Suprapubic skin (tissue), 4 donors: Measurements from ENCODE around the gene AK4. TPM values are rescaled to one million over a fixed set of nuclear protein-coding genes. Genes with fewer than 3 reads are reported as not detected.
A peak's percentile ranks its signal among the peaks of the same experiment; 100 is the strongest.

Source experiments
- DNase-seq, 2 donors: peaks; one replicate each; pipeline ENCODE4 v3.0.0-alpha.2; 2019; ENCODE audit warnings: low spot score in 2 of 2
- H3K27ac ChIP-seq: fragments of 200-600 bp; sonication (generic); one replicate; pipeline ENCODE4 v1.5.1; 2019
- H3K27me3 ChIP-seq: fragments of 200-600 bp; sonication (generic); one replicate; pipeline ENCODE4 v1.5.1; 2019
- H3K36me3 ChIP-seq: fragments of 200-600 bp; sonication (generic); one replicate; pipeline ENCODE4 v1.5.1; 2019
- H3K4me1 ChIP-seq: fragments of 200-600 bp; sonication (generic); one replicate; pipeline ENCODE4 v1.5.1; 2019
- H3K4me3 ChIP-seq: fragments of 200-600 bp; sonication (generic); one replicate; pipeline ENCODE4 v1.5.1; 2019; ENCODE audit warnings: mild to moderate bottlenecking
- H3K9me3 ChIP-seq: fragments of 200-600 bp; sonication (generic); one replicate; pipeline ENCODE4 v1.5.1; 2019
- EP300 ChIP-seq: sonication (generic); formaldehyde crosslinking; IDR thresholded peaks from one replicate; pipeline ENCODE4 v1.6.1; 2017; ENCODE audit warnings: antibody characterized with exemption
- POLR2A ChIP-seq, 2 donors: fragments of 450-650 bp; IDR thresholded peaks; one replicate each; pipeline ENCODE4 v1.6.1; 2017; ENCODE audit warnings: antibody characterized with exemption in 2 of 2, mild to moderate bottlenecking in 2 of 2, moderate library complexity in 2 of 2
- POLR2AphosphoS5 ChIP-seq, 3 donors: sonication (generic); formaldehyde crosslinking; IDR thresholded peaks; one replicate each; pipeline ENCODE4 v1.6.1; 2017; ENCODE audit warnings: antibody characterized with exemption in 3 of 3
- WGBS: methylation state at CpG from one replicate; pipeline ENCODE4 v1.1.5; 2018; 5-methylcytosine and 5-hydroxymethylcytosine counted together
- total RNA-seq, 4 donors: library from RNA; depleted of rRNA; stranded (reverse); fragments of >200 nt; gene quantifications; one replicate each; pipeline ENCODE4 v1.1.0, GENCODE V29; 2016
- TF ChIP-seq, protein P1 (sequence below), 2 donors: fragments of 200-600 bp in 1 of 2; fragments of 450-650 bp in 1 of 2; sonication (generic) in 1 of 2; IDR thresholded peaks; one replicate each; pipeline ENCODE4 v1.5.1; 2016 to 2019; ENCODE audit warnings: antibody characterized with exemption in 2 of 2, mild to moderate bottlenecking in 1 of 2, moderate library complexity in 1 of 2

The AK4 gene
- total RNA-seq, 4 donors from 2014 or later, result 35.7 to 62.5 (median 54.8) TPM

DNA sequence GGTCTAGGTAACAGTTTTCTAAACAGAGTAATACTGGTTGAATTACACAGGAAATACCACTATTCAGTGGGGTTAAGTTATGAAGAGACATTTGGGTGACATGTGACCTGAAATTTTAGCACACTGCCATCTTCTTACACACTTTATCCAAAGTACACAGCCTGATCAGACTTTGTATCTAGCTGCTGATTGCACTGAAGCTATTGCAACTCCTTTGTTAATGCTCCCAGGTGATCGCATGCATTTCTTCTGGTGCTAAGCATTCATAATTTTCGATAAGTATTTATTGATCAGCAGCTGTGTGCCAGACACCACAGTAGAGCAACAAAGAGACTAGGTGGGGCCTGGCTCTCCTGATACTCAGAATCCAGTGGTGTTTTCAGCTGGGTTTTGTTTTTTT is 52.4 kb downstream of the AK4 start:
- DNase-seq, result no peak
- 100% methylated on average over 2 of the region's 2 CpGs for WGBS
- no peak overlapping the region for H3K27ac ChIP-seq
- H3K9me3 ChIP-seq, result no peaks in the 10 kb centered on the region
- H3K4me1 ChIP-seq, result no peaks in the 10 kb centered on the region
- no peaks in the 10 kb centered on the region for H3K36me3 ChIP-seq
- no peak overlapping the region for H3K4me3 ChIP-seq
- no peaks in the 10 kb centered on the region for H3K27me3 ChIP-seq
- TF ChIP-seq POLR2A (IDR thresholded peaks at IDR 0.05) (no peak), POLR2AphosphoS5 (IDR thresholded peaks at IDR 0.05) (no peak), EP300 (no peak)
- TF ChIP-seq, protein P1, sequence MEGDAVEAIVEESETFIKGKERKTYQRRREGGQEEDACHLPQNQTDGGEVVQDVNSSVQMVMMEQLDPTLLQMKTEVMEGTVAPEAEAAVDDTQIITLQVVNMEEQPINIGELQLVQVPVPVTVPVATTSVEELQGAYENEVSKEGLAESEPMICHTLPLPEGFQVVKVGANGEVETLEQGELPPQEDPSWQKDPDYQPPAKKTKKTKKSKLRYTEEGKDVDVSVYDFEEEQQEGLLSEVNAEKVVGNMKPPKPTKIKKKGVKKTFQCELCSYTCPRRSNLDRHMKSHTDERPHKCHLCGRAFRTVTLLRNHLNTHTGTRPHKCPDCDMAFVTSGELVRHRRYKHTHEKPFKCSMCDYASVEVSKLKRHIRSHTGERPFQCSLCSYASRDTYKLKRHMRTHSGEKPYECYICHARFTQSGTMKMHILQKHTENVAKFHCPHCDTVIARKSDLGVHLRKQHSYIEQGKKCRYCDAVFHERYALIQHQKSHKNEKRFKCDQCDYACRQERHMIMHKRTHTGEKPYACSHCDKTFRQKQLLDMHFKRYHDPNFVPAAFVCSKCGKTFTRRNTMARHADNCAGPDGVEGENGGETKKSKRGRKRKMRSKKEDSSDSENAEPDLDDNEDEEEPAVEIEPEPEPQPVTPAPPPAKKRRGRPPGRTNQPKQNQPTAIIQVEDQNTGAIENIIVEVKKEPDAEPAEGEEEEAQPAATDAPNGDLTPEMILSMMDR (IDR thresholded peaks at IDR 0.05), result no peak

DNA sequence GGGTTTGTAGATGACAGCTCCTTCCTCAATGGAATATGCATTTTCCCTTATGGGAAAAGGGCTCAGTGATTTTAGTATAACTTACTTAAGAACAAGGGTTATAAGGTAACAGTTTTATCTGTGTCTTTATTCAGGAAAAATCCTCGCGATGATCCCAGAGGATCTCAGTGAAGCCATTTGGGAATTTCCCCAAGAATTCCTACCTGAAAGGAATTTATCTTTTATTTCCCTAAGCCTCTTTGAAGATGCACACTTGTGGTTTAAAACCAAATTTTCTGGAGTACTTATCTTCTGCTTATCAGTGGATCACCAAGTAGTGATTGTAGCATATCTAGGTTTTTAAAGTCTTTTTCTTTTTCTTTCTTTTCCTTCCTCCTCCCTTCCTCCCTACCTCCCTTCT is 58.8 kb downstream of the AK4 start:
- 75% methylated on average over 2 of the region's 2 CpGs for WGBS
- Histone ChIP-seq H3K9me3 (no peaks in the 10 kb centered on the region), H3K4me3 (no peak overlapping the region), H3K27ac (no peak overlapping the region), H3K27me3 (no peaks in the 10 kb centered on the region), H3K4me1 (peaks cover 3% of the 10 kb centered on the region), H3K36me3 (no peaks in the 10 kb centered on the region)
- DNase-seq, result no peak
- TF ChIP-seq, protein P1 (IDR thresholded peaks at IDR 0.05), result no peak
- TF ChIP-seq EP300, result no peak
- TF ChIP-seq POLR2A (IDR thresholded peaks at IDR 0.05), result no peak
- no peak for TF ChIP-seq POLR2AphosphoS5 (IDR thresholded peaks at IDR 0.05)

DNA sequence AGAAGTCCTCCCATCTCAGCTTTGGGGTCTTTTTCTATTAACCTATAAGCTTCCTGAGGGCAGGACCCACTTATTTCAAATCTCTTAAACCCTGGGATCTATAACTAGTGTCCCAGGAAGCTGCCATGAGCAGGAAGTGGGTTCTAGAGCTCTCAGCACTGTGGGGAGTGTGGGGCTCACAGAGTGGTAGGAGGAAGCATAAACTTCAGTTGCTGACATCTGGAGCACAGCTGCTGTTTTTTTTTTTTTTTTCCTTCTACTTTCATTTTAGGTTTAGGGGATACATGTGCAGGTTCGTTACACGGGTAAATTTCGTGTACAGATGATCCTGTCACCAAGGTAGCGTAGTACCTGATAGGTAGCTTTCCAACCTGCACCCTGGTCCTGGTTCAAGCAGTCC is 59.3 kb downstream of the AK4 start:
- Histone ChIP-seq H3K27me3 (no peaks in the 10 kb centered on the region), H3K36me3 (no peaks in the 10 kb centered on the region), H3K27ac (no peak overlapping the region), H3K9me3 (no peaks in the 10 kb centered on the region), H3K4me1 (peaks cover 3% of the 10 kb centered on the region), H3K4me3 (no peak overlapping the region)
- 63% methylated on average over 4 of the region's 4 CpGs for WGBS
- no peak for DNase-seq
- TF ChIP-seq POLR2A (IDR thresholded peaks at IDR 0.05) (no peak), POLR2AphosphoS5 (IDR thresholded peaks at IDR 0.05) (no peak), EP300 (no peak)
- TF ChIP-seq, protein P1 (IDR thresholded peaks at IDR 0.05), result no peak

DNA sequence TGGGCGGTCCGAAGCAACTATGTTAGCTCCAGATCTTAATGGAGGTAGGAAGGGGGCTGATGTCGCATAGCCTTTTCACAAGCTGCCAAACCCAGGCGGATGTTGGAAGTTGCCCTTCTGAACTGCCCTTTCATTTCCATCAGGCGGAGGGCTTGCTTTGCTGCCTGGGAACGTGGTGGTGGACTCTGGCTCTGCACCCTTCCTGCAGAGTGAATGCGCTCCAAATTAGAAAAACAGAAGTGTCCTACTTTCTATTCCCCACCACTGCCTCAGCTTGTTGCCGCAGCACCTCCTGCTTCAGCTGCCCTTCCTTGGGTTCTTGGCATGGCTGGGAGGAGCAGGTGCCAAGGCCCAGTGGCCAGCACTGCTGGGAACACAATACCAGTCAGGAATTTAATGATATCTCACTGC is 60.6 kb downstream of the AK4 start:
- Histone ChIP-seq H3K27ac (no peak overlapping the region), H3K36me3 (no peaks in the 10 kb centered on the region), H3K9me3 (no peaks in the 10 kb centered on the region), H3K27me3 (no peaks in the 10 kb centered on the region), H3K4me3 (no peak overlapping the region), H3K4me1 (peaks cover 3% of the 10 kb centered on the region)
- TF ChIP-seq POLR2A (IDR thresholded peaks at IDR 0.05) (no peak), EP300 (no peak), POLR2AphosphoS5 (IDR thresholded peaks at IDR 0.05) (no peak)
- TF ChIP-seq, protein P1 (IDR thresholded peaks at IDR 0.05), result no peak
- no peak for DNase-seq
- WGBS, result 92% methylated on average over 8 of the region's 8 CpGs

DNA sequence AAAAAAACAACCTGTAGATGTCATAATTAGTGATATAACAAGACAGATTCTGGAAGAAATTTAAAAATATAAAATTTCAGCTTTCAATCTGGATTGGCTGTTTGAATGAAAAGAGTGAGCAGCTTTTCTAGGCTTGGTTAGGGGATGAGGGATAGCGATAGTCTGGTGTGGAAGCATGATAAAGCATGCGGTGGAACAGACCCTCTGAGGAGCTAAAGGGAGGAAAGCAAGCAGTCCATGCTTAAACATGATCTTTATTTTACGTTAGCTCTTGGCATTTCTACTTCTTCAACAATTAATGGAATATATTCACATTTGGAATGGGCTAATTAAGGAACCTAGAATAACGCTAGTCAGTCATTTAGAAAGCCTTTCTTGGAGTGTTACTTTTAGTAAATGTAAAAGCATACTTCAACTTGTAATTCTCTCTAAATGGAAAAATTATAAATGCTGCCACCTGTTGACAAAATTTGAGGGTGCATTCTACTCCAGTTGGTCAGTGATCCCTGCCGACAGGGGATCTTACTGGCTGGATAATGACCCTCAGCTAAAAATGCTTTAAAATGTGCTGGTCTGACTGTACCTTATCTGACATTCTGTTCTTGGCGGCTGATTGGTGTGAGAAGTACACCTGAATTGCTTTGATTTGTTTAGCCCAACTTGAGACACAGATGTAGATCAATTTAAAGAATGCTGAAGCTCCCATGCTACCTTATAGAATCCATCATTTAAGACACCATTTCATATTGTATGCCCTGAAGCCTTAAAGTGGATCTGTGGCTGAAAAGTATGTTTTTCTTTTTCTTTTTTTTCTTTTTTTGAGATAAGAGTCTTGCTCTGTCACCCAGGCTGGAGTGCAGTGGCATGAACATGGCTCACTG is 61.2 kb downstream of the AK4 start:
- no peak overlapping the region for H3K27ac ChIP-seq
- TF ChIP-seq POLR2A (IDR thresholded peaks at IDR 0.05) (no peak), EP300 (no peak), POLR2AphosphoS5 (IDR thresholded peaks at IDR 0.05) (no peak)
- TF ChIP-seq, protein P1 (IDR thresholded peaks at IDR 0.05), result peak; percentile 36 to 54
- no peak overlapping the region for H3K4me3 ChIP-seq
- no peaks in the 10 kb centered on the region for H3K36me3 ChIP-seq
- no peaks in the 10 kb centered on the region for H3K27me3 ChIP-seq
- no peak for DNase-seq
- WGBS, result 47% methylated on average over 6 of the region's 6 CpGs
- H3K9me3 ChIP-seq, result no peaks in the 10 kb centered on the region
- peaks cover 3% of the 10 kb centered on the region for H3K4me1 ChIP-seq
